ENCODE data around the gene PCSK1N. TPM values are rescaled to one million over a fixed set of nuclear protein-coding genes. Genes with fewer than 3 reads are reported as not detected.

The PCSK1N gene, protein sequence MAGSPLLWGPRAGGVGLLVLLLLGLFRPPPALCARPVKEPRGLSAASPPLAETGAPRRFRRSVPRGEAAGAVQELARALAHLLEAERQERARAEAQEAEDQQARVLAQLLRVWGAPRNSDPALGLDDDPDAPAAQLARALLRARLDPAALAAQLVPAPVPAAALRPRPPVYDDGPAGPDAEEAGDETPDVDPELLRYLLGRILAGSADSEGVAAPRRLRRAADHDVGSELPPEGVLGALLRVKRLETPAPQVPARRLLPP
- 0.65 and 3.2 TPM in 2 replicates for total RNA-seq

DNA sequence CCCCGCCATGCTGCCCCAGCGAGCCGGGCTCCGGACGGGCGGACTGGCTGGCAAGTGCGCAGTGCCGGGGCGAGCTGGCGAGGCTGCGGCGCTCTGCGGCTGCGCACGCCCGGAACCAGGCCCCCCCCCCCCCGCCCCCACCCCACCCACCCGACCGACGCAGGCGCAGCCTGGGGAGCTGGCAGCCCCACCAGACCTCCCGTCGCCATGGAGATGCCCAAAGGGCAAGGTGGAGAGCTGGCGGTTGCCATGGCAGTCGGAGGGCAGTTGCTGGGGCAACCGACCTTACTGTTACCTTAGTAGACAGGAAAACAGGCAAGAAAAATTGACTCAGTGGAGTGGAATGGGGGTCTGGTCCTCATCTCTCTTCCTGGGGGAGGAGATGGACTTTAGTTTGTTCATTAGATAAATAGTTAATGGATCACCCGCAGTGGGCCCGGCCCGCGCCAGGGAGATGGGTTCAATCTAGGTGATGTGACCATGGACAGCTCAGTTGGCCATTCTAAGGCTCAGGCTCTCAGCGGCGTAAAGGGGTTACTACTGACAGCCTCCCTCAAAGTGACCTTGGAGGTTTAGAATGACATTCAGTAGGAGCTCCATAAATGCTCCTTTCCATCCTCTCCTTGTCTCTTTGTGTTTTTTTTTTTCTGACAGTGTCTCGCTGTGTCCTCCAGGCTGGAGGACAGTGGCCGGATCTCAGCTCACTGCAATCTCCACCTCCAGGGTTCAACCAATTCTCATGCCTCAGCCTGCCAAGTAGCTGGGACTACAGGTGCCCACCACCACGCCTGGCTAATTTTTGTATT lies at the start of gene PCSK1N:
Gene PCSK1N, minus strand, starts transcription at position 87 of the 806 bp plus-strand sequence. Its CDS starts 78 bp downstream, at position 9.

DNA sequence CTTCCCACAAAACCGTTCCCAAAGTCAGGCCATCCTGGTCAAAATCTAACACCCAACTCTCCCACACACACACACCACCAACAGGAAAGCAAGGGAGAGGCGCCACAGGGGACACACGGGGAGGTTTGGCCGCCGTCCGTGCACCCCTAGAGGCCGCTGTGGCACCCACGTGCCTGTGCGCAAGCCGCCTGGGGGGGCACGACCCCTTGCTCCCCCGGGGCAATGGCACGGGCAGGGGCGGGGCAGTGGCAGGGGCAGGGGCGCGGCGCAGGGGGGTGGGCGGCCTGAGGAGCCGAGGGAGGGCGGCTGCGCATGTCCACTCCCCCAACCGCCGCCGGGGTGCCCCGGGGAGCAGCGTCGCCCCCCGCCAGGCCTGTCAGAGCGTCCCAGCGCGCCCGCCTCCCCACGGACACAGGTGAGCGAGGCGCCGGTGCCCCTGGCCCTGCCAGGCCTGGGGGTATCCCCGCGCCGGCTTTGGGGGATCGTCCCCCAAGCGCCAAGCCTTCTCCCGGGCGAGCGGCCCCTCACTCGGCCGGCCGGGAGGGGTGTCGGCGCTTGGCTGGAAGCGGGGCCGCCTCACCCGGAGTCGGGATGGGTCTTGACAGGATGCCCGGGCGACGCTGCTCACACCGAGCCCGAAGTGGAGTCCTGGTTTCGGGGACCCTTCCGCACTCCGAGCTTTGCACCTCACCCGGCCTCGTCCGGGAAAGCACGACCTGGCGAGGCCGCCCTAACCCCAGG lies 9.1 kb downstream of the PCSK1N start, which contains the start of gene ERAS:
Gene ERAS, plus strand, starts transcription at position 379 of the 741 bp plus-strand sequence. CDS start 2,611 bp downstream, outside the sequence.

DNA sequence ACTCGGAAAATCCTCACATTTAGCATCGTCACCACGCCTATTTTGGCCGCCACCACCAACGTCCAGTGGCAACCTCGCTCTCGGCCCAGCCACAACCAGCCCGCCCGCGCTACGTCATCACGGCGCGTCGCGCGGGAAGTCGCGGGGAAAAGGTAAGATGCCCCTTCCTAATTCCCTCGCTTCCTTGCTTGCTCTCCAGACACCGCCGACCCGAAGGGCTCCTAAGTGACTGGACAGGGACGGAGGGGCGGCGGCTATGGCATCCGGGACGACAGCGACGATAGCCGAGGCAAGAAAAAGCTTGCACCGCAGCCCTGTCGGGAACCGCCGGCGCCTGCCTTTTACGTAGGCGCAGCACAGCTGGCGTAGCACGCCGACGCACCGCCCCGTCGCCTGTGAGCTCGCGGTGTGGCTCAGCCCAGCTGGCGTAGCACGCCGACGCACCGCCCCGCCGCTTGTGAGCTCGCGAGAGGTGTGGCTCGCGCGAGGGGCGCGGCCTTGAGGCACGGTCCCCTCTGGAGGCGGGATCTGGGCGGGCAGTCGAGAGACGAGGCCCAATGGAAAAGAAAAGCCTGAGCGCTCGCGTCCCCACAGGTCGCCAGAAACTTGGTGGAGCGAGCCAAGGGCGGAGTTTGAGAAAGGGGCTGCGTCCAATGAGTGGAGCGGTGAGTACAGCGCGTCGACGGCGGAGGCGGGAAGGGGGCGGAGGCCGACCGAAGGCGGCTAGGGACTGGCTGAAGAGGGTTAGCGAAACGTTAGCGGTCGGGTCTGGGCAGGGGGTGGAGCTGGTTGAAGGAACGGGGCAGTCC lies 33.9 kb downstream of the PCSK1N start, which contains the start of gene HDAC6:
Gene HDAC6, plus strand, starts transcription at position 788 of the 809 bp plus-strand sequence. CDS start 626 bp downstream, outside the sequence.

DNA sequence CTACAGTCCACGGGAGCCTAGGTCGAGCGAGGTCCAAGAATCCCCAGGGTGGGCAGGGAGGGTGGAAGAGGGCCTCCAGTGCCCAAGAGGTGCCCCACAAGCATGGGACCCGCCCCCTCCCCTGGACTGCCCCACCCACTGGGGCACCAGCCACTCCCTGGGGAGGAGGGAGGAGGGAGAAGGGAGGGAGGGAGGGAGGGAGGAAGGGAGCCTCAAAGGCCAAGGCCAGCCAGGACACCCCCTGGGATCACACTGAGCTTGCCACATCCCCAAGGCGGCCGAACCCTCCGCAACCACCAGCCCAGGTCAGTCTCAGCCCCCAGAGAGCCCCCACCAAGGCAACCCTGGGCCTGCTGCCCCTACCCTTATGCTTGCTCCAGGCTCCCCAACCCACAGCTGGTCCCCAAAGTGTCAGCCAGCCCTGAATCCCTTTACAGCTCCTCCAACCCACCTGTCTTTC lies 49.0 kb downstream of the PCSK1N start, which contains the start of gene GATA1:
Gene GATA1, plus strand, starts transcription at position 250 of the 460 bp plus-strand sequence. CDS start 4,520 bp downstream, outside the sequence.

Other genes starting within 250 kb of the PCSK1N start
- 165 and 216 TPM in 2 replicates for gene WDR13, start 238.1 kb downstream of the PCSK1N start, total RNA-seq
- 0.13 and 0.48 TPM in 2 replicates for gene WAS, start 151.8 kb downstream of the PCSK1N start, total RNA-seq
- 4.4 and 12.4 TPM in 2 replicates for gene SUV39H1, start 138.9 kb downstream of the PCSK1N start, total RNA-seq
- not detected in 2 replicates for gene GLOD5, start 73.9 kb downstream of the PCSK1N start, total RNA-seq
- gene GATA1, start 49.0 kb downstream of the PCSK1N start, total RNA-seq: not detected in 2 replicates
- 24.8 and 42.2 TPM in 2 replicates for gene HDAC6, start 33.5 kb downstream of the PCSK1N start, total RNA-seq
- gene ERAS, start 9.1 kb downstream of the PCSK1N start, total RNA-seq: not detected in 2 replicates
- gene TIMM17B, start 62.2 kb upstream of the PCSK1N start, total RNA-seq: 39.6 and 61.8 TPM in 2 replicates
- gene PQBP1, start 62.3 kb upstream of the PCSK1N start, total RNA-seq: 50.2 and 53.3 TPM in 2 replicates
- gene SLC35A2, start 76.0 kb upstream of the PCSK1N start, total RNA-seq: 27.7 and 39.3 TPM in 2 replicates
- 7.7 and 10.3 TPM in 2 replicates for gene PIM2, start 83.4 kb upstream of the PCSK1N start, total RNA-seq
- gene OTUD5, start 122.0 kb upstream of the PCSK1N start, total RNA-seq: 28.5 and 42.8 TPM in 2 replicates
- gene KCND1, start 136.2 kb upstream of the PCSK1N start, total RNA-seq: 1.8 and 2.4 TPM in 2 replicates
- 14.3 and 14.9 TPM in 2 replicates for gene GRIPAP1, start 166.7 kb upstream of the PCSK1N start, total RNA-seq
- gene TFE3, start 207.7 kb upstream of the PCSK1N start, total RNA-seq: 57.7 and 85.8 TPM in 2 replicates
- 1.4 and 4.0 TPM in 2 replicates for gene CCDC120, start 223.4 kb upstream of the PCSK1N start, total RNA-seq
- 27.6 and 31.5 TPM in 2 replicates for gene PRAF2, start 238.4 kb upstream of the PCSK1N start, total RNA-seq
- 58.1 and 64.8 TPM in 2 replicates for gene WDR45, start 244.3 kb upstream of the PCSK1N start, total RNA-seq